WTC11 (cell line): ENCODE results near the gene GPC1. TPM values are rescaled to one million over a fixed set of nuclear protein-coding genes. Genes with fewer than 3 reads are reported as not detected.

ENCODE experiments used
- ATAC-seq: fragments of 200-7000 bp; cut with Tn5 transposase; 2 replicates; pipeline ENCODE4 v1.10.0; 2021; ENCODE audit warnings: mild to moderate bottlenecking, moderate library complexity
- CTCF ChIA-PET: fragments of 300-600 bp; sonication (Branson Sonifier 250); formaldehyde crosslinking; loops from one replicate; lab custom pipeline; 2021; ENCODE audit warnings: antibody characterized with exemption; lab: Charles Lee
- POLR2A ChIA-PET: fragments of 350-600 bp; sonication (Branson Sonifier 250); formaldehyde crosslinking; loops from one replicate; lab custom pipeline; 2021; ENCODE audit warnings: antibody characterized with exemption; lab: Charles Lee
- DNase-seq: peaks from one replicate; pipeline ENCODE4 v3.0.0; 2021; ENCODE audit warnings: low spot score
- H3K27ac Mint-ChIP-seq: 2 replicates; pipeline ENCODE4 v1.8.0; 2021; ENCODE audit warnings: mixed read lengths
- H3K27me3 Mint-ChIP-seq: 2 replicates; pipeline ENCODE4 v1.8.0; 2021; ENCODE audit warnings: low read depth, mild to moderate bottlenecking, moderate library complexity, mixed read lengths
- H3K36me3 Mint-ChIP-seq: 2 replicates; pipeline ENCODE4 v1.8.0; 2021; ENCODE audit warnings: mixed read lengths
- H3K4me1 Mint-ChIP-seq: 2 replicates; pipeline ENCODE4 v1.8.0; 2022; ENCODE audit warnings: mixed read lengths
- H3K4me3 Mint-ChIP-seq: 2 replicates; pipeline ENCODE4 v1.8.0; 2021; ENCODE audit warnings: mild to moderate bottlenecking, moderate library complexity, mixed read lengths
- H3K9me3 Mint-ChIP-seq: 2 replicates; pipeline ENCODE4 v1.8.0; 2021; ENCODE audit warnings: mixed read lengths
- AFF4 ChIP-seq: sonication (generic); formaldehyde crosslinking; IDR thresholded peaks from 2 replicates; pipeline ENCODE4 v1.8.1; 2023; ENCODE audit warnings: mild to moderate bottlenecking, missing genetic modification reagents, borderline replicate concordance
- E2F1 ChIP-seq: sonication (generic); formaldehyde crosslinking; IDR thresholded peaks from 2 replicates; pipeline ENCODE4 v1.8.0; 2022; ENCODE audit warnings: mild to moderate bottlenecking, missing genetic modification reagents
- ELF4 ChIP-seq: sonication (generic); formaldehyde crosslinking; IDR thresholded peaks from 2 replicates; pipeline ENCODE4 v1.8.1; 2022; ENCODE audit warnings: low read depth, mild to moderate bottlenecking, moderate library complexity, missing genetic modification reagents
- EMX1 ChIP-seq: fragments of 250-450 bp; sonication (Bioruptor Pico); IDR thresholded peaks from 2 replicates; pipeline ENCODE4 v1.8.0; 2021; ENCODE audit warnings: mild to moderate bottlenecking
- FOXJ3 ChIP-seq: sonication (generic); formaldehyde crosslinking; IDR thresholded peaks from 2 replicates; pipeline ENCODE4 v1.9.0; 2021; ENCODE audit warnings: missing genetic modification reagents, mild to moderate bottlenecking, borderline replicate concordance
- FOXP1 ChIP-seq: sonication (generic); formaldehyde crosslinking; IDR thresholded peaks from 2 replicates; pipeline ENCODE4 v1.8.0; 2022; ENCODE audit warnings: missing genetic modification reagents, mild to moderate bottlenecking, moderate library complexity, borderline replicate concordance
- FOXP4 ChIP-seq: sonication (generic); formaldehyde crosslinking; IDR thresholded peaks from 2 replicates; pipeline ENCODE4 v1.8.0; 2022; ENCODE audit warnings: mild to moderate bottlenecking, missing genetic modification reagents
- GABPB1 ChIP-seq: sonication (generic); formaldehyde crosslinking; IDR thresholded peaks from 2 replicates; pipeline ENCODE4 v1.8.1; 2023; ENCODE audit warnings: mild to moderate bottlenecking, missing genetic modification reagents
- HMGXB4 ChIP-seq: sonication (generic); formaldehyde crosslinking; IDR thresholded peaks from 2 replicates; pipeline ENCODE4 v1.8.1; 2023; ENCODE audit warnings: mild to moderate bottlenecking, moderate library complexity, missing genetic modification reagents
- JAZF1 ChIP-seq: fragments of 250-450 bp; sonication (Bioruptor Pico); IDR thresholded peaks from 2 replicates; pipeline ENCODE4 v1.9.0; 2021; ENCODE audit warnings: moderate library complexity, mild to moderate bottlenecking, inconsistent platforms
- KAT7 ChIP-seq: sonication (generic); formaldehyde crosslinking; IDR thresholded peaks from 2 replicates; pipeline ENCODE4 v1.8.1; 2023; ENCODE audit warnings: missing genetic modification reagents, mild to moderate bottlenecking, borderline replicate concordance
- NFE2L1 ChIP-seq: sonication (generic); formaldehyde crosslinking; IDR thresholded peaks from 2 replicates; pipeline ENCODE4 v1.8.1; 2023; ENCODE audit warnings: missing genetic modification reagents
- PRRX2 ChIP-seq: fragments of 250-450 bp; sonication (Bioruptor Pico); IDR thresholded peaks from 2 replicates; pipeline ENCODE4 v1.8.0; 2021; ENCODE audit warnings: mild to moderate bottlenecking
- SMAD3 ChIP-seq: sonication (generic); formaldehyde crosslinking; IDR thresholded peaks from 2 replicates; pipeline ENCODE4 v1.8.0; 2022; ENCODE audit warnings: missing genetic modification reagents, mild to moderate bottlenecking, borderline replicate concordance
- TP53 ChIP-seq: sonication (generic); formaldehyde crosslinking; IDR thresholded peaks from 2 replicates; pipeline ENCODE4 v1.8.1; 2023; ENCODE audit warnings: mild to moderate bottlenecking, missing genetic modification reagents
- USF2 ChIP-seq: sonication (generic); formaldehyde crosslinking; IDR thresholded peaks from 2 replicates; pipeline ENCODE4 v1.8.1; 2023; ENCODE audit warnings: mild to moderate bottlenecking, missing genetic modification reagents, moderate library complexity
- ZBTB43 ChIP-seq: sonication (generic); formaldehyde crosslinking; IDR thresholded peaks from 2 replicates; pipeline ENCODE4 v1.8.1; 2023; ENCODE audit warnings: mild to moderate bottlenecking, missing genetic modification reagents
- ZNF138 ChIP-seq: sonication (generic); formaldehyde crosslinking; conservative IDR thresholded peaks from 2 replicates; pipeline ENCODE4 v1.8.1; 2022; ENCODE audit warnings: mild to moderate bottlenecking, moderate library complexity, missing genetic modification reagents
- ZNF219 ChIP-seq: sonication (generic); formaldehyde crosslinking; IDR thresholded peaks from 2 replicates; pipeline ENCODE4 v1.8.0; 2023; ENCODE audit warnings: missing genetic modification reagents, mild to moderate bottlenecking, borderline replicate concordance
- ZNF317 ChIP-seq: sonication (generic); formaldehyde crosslinking; IDR thresholded peaks from 2 replicates; pipeline ENCODE4 v1.8.1; 2023; ENCODE audit warnings: low read depth, mild to moderate bottlenecking, moderate library complexity, missing genetic modification reagents, borderline replicate concordance
- ZNF396 ChIP-seq: fragments of 250-450 bp; sonication (Bioruptor Pico); IDR thresholded peaks from 2 replicates; pipeline ENCODE4 v1.8.0; 2021; ENCODE audit warnings: mild to moderate bottlenecking, moderate library complexity, borderline replicate concordance
- ZNF416 ChIP-seq: fragments of 250-450 bp; sonication (Bioruptor Pico); IDR thresholded peaks from 2 replicates; pipeline ENCODE4 v1.9.0; 2021; ENCODE audit warnings: mild to moderate bottlenecking, inconsistent platforms
- ZNF512 ChIP-seq: sonication (generic); formaldehyde crosslinking; IDR thresholded peaks from 2 replicates; pipeline ENCODE4 v1.8.1; 2022; ENCODE audit warnings: missing genetic modification reagents, borderline replicate concordance
- ZNF671 ChIP-seq: fragments of 250-450 bp; sonication (Bioruptor Pico); IDR thresholded peaks from 2 replicates; pipeline ENCODE4 v1.8.0; 2021; ENCODE audit warnings: mild to moderate bottlenecking
- total RNA-seq: library from RNA; stranded (reverse); gene quantifications from 3 replicates; pipeline ENCODE4 v1.2.3, GENCODE V29; 2021

GPC1 gene
- total RNA-seq, 1 experiment from 2014 or later, result 41.5 TPM

GRCh38 chr2:240427729-240428128, 7.7 kb upstream of the GPC1 start:
- H3K4me1 Mint-ChIP-seq, result peaks cover 6% of the 10 kb centered on the region; the same call in 1 of the 2 replicates
- CTCF ChIA-PET, result no interaction called here
- no peak overlapping the region for H3K27ac Mint-ChIP-seq
- H3K9me3 Mint-ChIP-seq, result peaks cover 20% of the 10 kb centered on the region
- H3K4me3 Mint-ChIP-seq, result no peak overlapping the region
- POLR2A ChIA-PET, result no interaction called here
- no peak for TF ChIP-seq AFF4 (CRISPR knock-in tag)
- TF ChIP-seq NFE2L1 (CRISPR knock-in tag), result no peak
- no peak for TF ChIP-seq ZNF671 (CRISPR knock-in tag)
- no peak for TF ChIP-seq ZNF396
- TF ChIP-seq ZNF416 (CRISPR knock-in tag), result no peak
- no peak for TF ChIP-seq HMGXB4
- no peak for TF ChIP-seq ZBTB43
- no peak for TF ChIP-seq ZNF219 (CRISPR knock-in tag)
- TF ChIP-seq GABPB1 (CRISPR knock-in tag), result no peak
- TF ChIP-seq SMAD3 (CRISPR knock-in tag), result no peak
- TF ChIP-seq ELF4 (CRISPR knock-in tag), result no peak
- TF ChIP-seq PRRX2 (CRISPR knock-in tag), result no peak
- TF ChIP-seq TP53 (CRISPR knock-in tag), result no peak
- no peak for TF ChIP-seq ZNF317 (CRISPR knock-in tag)
- TF ChIP-seq FOXJ3 (CRISPR knock-in tag), result no peak
- no peak for TF ChIP-seq ZNF512 (CRISPR knock-in tag)
- no peak for TF ChIP-seq KAT7
- TF ChIP-seq ZNF138 (CRISPR knock-in tag), result no peak
- no peak for TF ChIP-seq EMX1 (CRISPR knock-in tag)
- TF ChIP-seq JAZF1 (CRISPR knock-in tag), result no peak
- no peaks in the 10 kb centered on the region; the same call in 1 of the 2 replicates for H3K36me3 Mint-ChIP-seq
- ATAC-seq (no peak), DNase-seq (no peak)
- H3K27me3 Mint-ChIP-seq, result peaks cover 25% of the 10 kb centered on the region

- ATAC-seq (no peak), DNase-seq (no peak)
- Mint-ChIP-seq H3K4me3 (no peak overlapping the region), H3K27me3 (peaks cover 27% of the 10 kb centered on the region), H3K27ac (no peak overlapping the region), H3K36me3 (no peaks in the 10 kb centered on the region), H3K9me3 (peaks cover 16% of the 10 kb centered on the region), H3K4me1 (peaks cover 6% of the 10 kb centered on the region; the same call in 1 of the 2 replicates)
- POLR2A ChIA-PET, result no interaction called here
- CTCF ChIA-PET, result no interaction called here
- TF ChIP-seq USF2 (CRISPR knock-in tag) (no peak), E2F1 (CRISPR knock-in tag) (no peak), FOXP1 (CRISPR knock-in tag) (no peak), FOXP4 (CRISPR knock-in tag) (no peak)
Observed at GRCh38 chr2:240428245-240428644, 7.2 kb upstream of the GPC1 start.
